ENCODE data around the gene ALDH1A3.

Gene ALDH1A3

GRCh38 chr15:100923076-100923475, 43.4 kb downstream of the ALDH1A3 start:
- H3K4me3 ChIP-seq (ENCODE audit: low read length), result no peak overlapping the region
- H3K9me3 ChIP-seq (replicated peaks; ENCODE audit: low read length), result no peaks in the 10 kb centered on the region
- H3K4me1 ChIP-seq (ENCODE audit: control insufficient read depth, insufficient read depth, low read length), result peaks cover 13% of the 10 kb centered on the region
- H3K4me2 ChIP-seq (ENCODE audit: low read length), result no peak overlapping the region
- H3K36me3 ChIP-seq (ENCODE audit: insufficient read depth, low read length), result peaks cover 17% of the 10 kb centered on the region
- H3K27me3 ChIP-seq (ENCODE audit: control insufficient read depth, insufficient read depth, low read length), result no peaks in the 10 kb centered on the region
- no peak overlapping the region for H3K9ac ChIP-seq (ENCODE audit: low read depth, low read length)

GRCh38 chr15:100923902-100924301, 44.3 kb downstream of the ALDH1A3 start:
- no peak overlapping the region for H3K4me3 ChIP-seq (ENCODE audit: low read length)
- peaks cover 7% of the 10 kb centered on the region for H3K4me1 ChIP-seq (ENCODE audit: control insufficient read depth, insufficient read depth, low read length)
- no peaks in the 10 kb centered on the region for H3K27me3 ChIP-seq (ENCODE audit: control insufficient read depth, insufficient read depth, low read length)
- H3K9ac ChIP-seq (ENCODE audit: low read depth, low read length), result no peak overlapping the region
- no peaks in the 10 kb centered on the region for H3K9me3 ChIP-seq (replicated peaks; ENCODE audit: low read length)
- H3K4me2 ChIP-seq (ENCODE audit: low read length), result no peak overlapping the region
- peaks cover 17% of the 10 kb centered on the region for H3K36me3 ChIP-seq (ENCODE audit: insufficient read depth, low read length)

DNA sequence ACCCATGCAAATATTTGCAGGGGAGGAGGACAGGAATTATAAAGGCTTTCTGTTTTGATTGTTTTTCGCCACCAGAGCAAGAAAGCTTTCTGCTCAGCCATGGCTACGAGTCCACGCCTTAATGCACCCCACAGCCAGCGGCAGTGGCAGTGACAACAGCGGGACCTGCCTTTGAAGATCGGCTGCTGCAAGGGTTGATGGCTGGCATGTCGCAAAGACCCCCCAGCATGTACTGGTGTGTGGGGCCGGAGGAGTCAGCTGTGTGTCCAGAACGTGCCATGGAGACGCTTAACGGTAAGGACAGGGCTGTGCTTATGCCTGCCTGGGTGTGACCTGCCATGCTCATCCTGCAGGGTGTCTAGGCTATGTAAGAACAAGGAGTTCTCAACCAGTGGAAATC, 44.8 kb downstream of the ALDH1A3 start:
- Histone ChIP-seq H3K4me1 (ENCODE audit: control insufficient read depth, insufficient read depth, low read length) (peaks cover 7% of the 10 kb centered on the region), H3K4me3 (ENCODE audit: low read length) (no peak overlapping the region), H3K27me3 (ENCODE audit: control insufficient read depth, insufficient read depth, low read length) (no peaks in the 10 kb centered on the region), H3K9ac (ENCODE audit: low read depth, low read length) (no peak overlapping the region), H3K36me3 (ENCODE audit: insufficient read depth, low read length) (peaks cover 17% of the 10 kb centered on the region), H3K4me2 (ENCODE audit: low read length) (no peak overlapping the region), H3K9me3 (replicated peaks; ENCODE audit: low read length) (no peaks in the 10 kb centered on the region)

- no peak overlapping the region for H3K4me3 ChIP-seq (ENCODE audit: low read length)
- no peaks in the 10 kb centered on the region for H3K9me3 ChIP-seq (replicated peaks; ENCODE audit: low read length)
- H3K27me3 ChIP-seq (ENCODE audit: control insufficient read depth, insufficient read depth, low read length), result no peaks in the 10 kb centered on the region
- H3K36me3 ChIP-seq (ENCODE audit: insufficient read depth, low read length), result peaks cover 17% of the 10 kb centered on the region
- no peak overlapping the region for H3K4me2 ChIP-seq (ENCODE audit: low read length)
- no peaks in the 10 kb centered on the region for H3K4me1 ChIP-seq (ENCODE audit: control insufficient read depth, insufficient read depth, low read length)
- H3K9ac ChIP-seq (ENCODE audit: low read depth, low read length), result no peak overlapping the region
These were observed 45.8 kb downstream of the ALDH1A3 start for GRCh38 chr15:100925480-100925879.

GRCh38 chr15:100926258-100926657, 46.6 kb downstream of the ALDH1A3 start:
- Histone ChIP-seq H3K4me1 (ENCODE audit: control insufficient read depth, insufficient read depth, low read length) (no peaks in the 10 kb centered on the region), H3K36me3 (ENCODE audit: insufficient read depth, low read length) (peaks cover 17% of the 10 kb centered on the region), H3K9ac (ENCODE audit: low read depth, low read length) (no peak overlapping the region), H3K9me3 (replicated peaks; ENCODE audit: low read length) (no peaks in the 10 kb centered on the region), H3K27me3 (ENCODE audit: control insufficient read depth, insufficient read depth, low read length) (no peaks in the 10 kb centered on the region), H3K4me3 (ENCODE audit: low read length) (no peak overlapping the region), H3K4me2 (ENCODE audit: low read length) (no peak overlapping the region)

DNA sequence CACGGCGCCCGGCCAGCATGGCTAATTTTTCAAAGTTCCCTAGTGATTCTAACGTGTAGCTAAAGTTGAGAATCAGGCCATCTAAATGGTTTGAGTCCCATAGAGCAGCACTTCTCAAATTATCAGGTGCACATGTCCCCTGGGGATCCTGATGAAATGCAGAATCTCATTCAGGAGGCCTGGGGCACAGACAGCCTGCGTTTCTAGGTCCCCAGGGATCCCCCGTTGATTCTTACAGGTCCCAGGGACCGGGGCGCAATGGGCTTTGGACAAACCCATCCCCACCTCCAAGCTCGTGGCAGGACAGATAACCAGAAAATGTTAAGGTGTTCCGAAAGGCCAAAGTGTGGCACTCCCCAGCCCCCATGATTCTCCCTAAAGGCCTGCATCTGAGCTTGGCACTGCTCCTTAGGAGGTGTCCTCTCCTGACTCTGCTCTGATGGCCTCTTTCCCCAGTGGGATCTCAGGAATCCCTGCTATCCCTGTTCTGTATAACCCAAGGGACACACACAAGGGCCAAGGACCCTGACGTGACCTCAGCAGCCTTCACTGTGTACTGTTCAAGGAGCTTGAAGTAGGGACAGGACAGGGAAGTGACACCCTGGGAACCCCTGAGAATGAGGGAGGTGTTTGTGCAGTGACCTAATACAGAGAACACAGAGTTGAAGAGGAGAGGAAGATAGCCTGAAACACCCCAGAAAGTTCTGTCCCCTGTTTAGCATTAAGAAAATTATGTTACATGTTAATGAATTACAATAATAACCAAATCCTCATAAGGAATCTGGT, 47.5 kb downstream of the ALDH1A3 start:
- Histone ChIP-seq H3K4me3 (ENCODE audit: low read length) (no peak overlapping the region), H3K36me3 (ENCODE audit: insufficient read depth, low read length) (peaks cover 17% of the 10 kb centered on the region), H3K9me3 (replicated peaks; ENCODE audit: low read length) (no peaks in the 10 kb centered on the region), H3K4me2 (ENCODE audit: low read length) (no peak overlapping the region), H3K4me1 (ENCODE audit: control insufficient read depth, insufficient read depth, low read length) (no peaks in the 10 kb centered on the region), H3K27me3 (ENCODE audit: control insufficient read depth, insufficient read depth, low read length) (no peaks in the 10 kb centered on the region), H3K9ac (ENCODE audit: low read depth, low read length) (no peak overlapping the region)

GRCh38 chr15:100928632-100929280, 49.1 kb downstream of the ALDH1A3 start:
- Histone ChIP-seq H3K27me3 (ENCODE audit: control insufficient read depth, insufficient read depth, low read length) (no peaks in the 10 kb centered on the region), H3K36me3 (ENCODE audit: insufficient read depth, low read length) (peaks cover 17% of the 10 kb centered on the region), H3K9ac (ENCODE audit: low read depth, low read length) (no peak overlapping the region), H3K4me2 (ENCODE audit: low read length) (no peak overlapping the region), H3K4me3 (ENCODE audit: low read length) (no peak overlapping the region), H3K4me1 (ENCODE audit: control insufficient read depth, insufficient read depth, low read length) (peaks cover 8% of the 10 kb centered on the region), H3K9me3 (replicated peaks; ENCODE audit: low read length) (no peaks in the 10 kb centered on the region)

- Histone ChIP-seq H3K4me1 (ENCODE audit: control insufficient read depth, insufficient read depth, low read length) (peaks cover 8% of the 10 kb centered on the region), H3K4me2 (ENCODE audit: low read length) (no peak overlapping the region), H3K4me3 (ENCODE audit: low read length) (no peak overlapping the region), H3K9ac (ENCODE audit: low read depth, low read length) (no peak overlapping the region), H3K9me3 (replicated peaks; ENCODE audit: low read length) (no peaks in the 10 kb centered on the region), H3K36me3 (ENCODE audit: insufficient read depth, low read length) (peaks cover 14% of the 10 kb centered on the region), H3K27me3 (ENCODE audit: control insufficient read depth, insufficient read depth, low read length) (no peaks in the 10 kb centered on the region)
These were observed 50.0 kb downstream of the ALDH1A3 start for GRCh38 chr15:100929641-100930042.

DNA sequence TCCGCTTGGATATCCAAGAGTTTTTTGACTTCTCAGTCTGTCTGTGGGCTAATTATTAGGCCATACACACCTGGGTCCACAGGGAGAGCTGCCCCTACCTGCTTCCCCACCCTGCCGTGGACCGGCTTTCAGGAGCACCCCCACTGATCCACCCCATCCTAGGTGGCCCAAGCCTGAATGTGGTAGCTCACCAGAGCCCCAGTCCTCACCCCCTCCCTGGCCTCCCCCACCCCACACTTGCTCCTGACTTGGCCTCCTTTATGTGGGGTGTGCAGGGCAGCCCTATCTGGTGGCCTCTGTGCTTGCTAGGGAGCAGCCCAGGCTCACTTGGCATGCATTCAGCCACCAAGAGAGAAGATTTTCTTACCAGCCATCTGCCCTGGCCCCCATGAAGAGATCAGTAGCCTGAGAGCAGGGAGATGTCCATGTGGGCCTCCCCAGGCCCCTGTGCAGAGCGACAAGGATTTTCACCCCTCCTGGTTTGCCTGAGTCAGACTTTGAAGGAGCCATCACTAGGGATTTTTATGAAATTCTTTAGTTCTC, 50.7 kb downstream of the ALDH1A3 start:
- H3K27me3 ChIP-seq (ENCODE audit: control insufficient read depth, insufficient read depth, low read length), result no peaks in the 10 kb centered on the region
- H3K36me3 ChIP-seq (ENCODE audit: insufficient read depth, low read length), result peaks cover 8% of the 10 kb centered on the region
- H3K4me2 ChIP-seq (ENCODE audit: low read length), result no peak overlapping the region
- no peak overlapping the region for H3K4me3 ChIP-seq (ENCODE audit: low read length)
- no peaks in the 10 kb centered on the region for H3K9me3 ChIP-seq (replicated peaks; ENCODE audit: low read length)
- no peak overlapping the region for H3K9ac ChIP-seq (ENCODE audit: low read depth, low read length)
- H3K4me1 ChIP-seq (ENCODE audit: control insufficient read depth, insufficient read depth, low read length), result peaks cover 8% of the 10 kb centered on the region

GRCh38 chr15:100931143-100931890, 51.7 kb downstream of the ALDH1A3 start:
- Histone ChIP-seq H3K4me3 (ENCODE audit: low read length) (no peak overlapping the region), H3K27me3 (ENCODE audit: control insufficient read depth, insufficient read depth, low read length) (no peaks in the 10 kb centered on the region), H3K9me3 (replicated peaks; ENCODE audit: low read length) (no peaks in the 10 kb centered on the region), H3K36me3 (ENCODE audit: insufficient read depth, low read length) (peaks cover 2% of the 10 kb centered on the region), H3K4me1 (ENCODE audit: control insufficient read depth, insufficient read depth, low read length) (peaks cover 8% of the 10 kb centered on the region), H3K9ac (ENCODE audit: low read depth, low read length) (no peak overlapping the region), H3K4me2 (ENCODE audit: low read length) (no peak overlapping the region)

GRCh38 chr15:100932676-100933348, 53.2 kb downstream of the ALDH1A3 start:
- no peaks in the 10 kb centered on the region for H3K9me3 ChIP-seq (replicated peaks; ENCODE audit: low read length)
- H3K36me3 ChIP-seq (ENCODE audit: insufficient read depth, low read length), result no peaks in the 10 kb centered on the region
- H3K27me3 ChIP-seq (ENCODE audit: control insufficient read depth, insufficient read depth, low read length), result no peaks in the 10 kb centered on the region
- no peak overlapping the region for H3K4me2 ChIP-seq (ENCODE audit: low read length)
- peaks cover 8% of the 10 kb centered on the region for H3K4me1 ChIP-seq (ENCODE audit: control insufficient read depth, insufficient read depth, low read length)
- no peak overlapping the region for H3K9ac ChIP-seq (ENCODE audit: low read depth, low read length)
- no peak overlapping the region for H3K4me3 ChIP-seq (ENCODE audit: low read length)

All from skeletal muscle satellite cell (primary cell).